GM12864 (cell line): ENCODE data around the gene STRN3.

Experiments used
- DNase-seq: peaks from one replicate; pipeline ENCODE4 v3.0.0-alpha.2; 2011; ENCODE audit warnings: low read depth
- H3K4me3 ChIP-seq: 2 replicates; pipeline ENCODE4 v1.5.1; 2011; ENCODE audit warnings: mild to moderate bottlenecking, low read depth, low read length, control low read depth
- TF ChIP-seq, protein P1 (sequence below): IDR thresholded peaks from 2 replicates; pipeline ENCODE4 v1.5.1; 2011; ENCODE audit warnings: low read depth, mild to moderate bottlenecking, moderate library complexity, low read length, control low read depth, inconsistent platforms; ENCODE audit errors: missing control alignments

Gene STRN3

DNA sequence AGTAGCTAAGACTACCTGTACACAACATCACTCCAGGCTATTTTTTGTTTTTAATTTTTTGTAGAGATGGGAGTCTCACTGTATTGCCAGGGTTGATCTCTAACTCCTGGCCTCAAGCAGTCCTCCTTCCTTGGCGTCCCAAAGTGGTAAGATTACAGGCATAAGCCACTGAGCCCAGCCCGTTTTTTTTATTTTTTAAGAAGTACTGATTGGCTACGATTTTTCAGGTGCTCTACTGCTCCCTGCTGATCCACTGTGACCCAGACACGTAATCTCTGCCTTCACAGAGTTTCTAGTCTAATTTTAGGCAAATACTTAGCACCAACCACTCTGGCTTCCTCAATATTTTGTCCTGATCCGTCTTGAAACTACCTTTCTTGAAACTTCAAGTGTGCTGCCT, 4.3 kb upstream of the STRN3 start:
- DNase-seq: no peak
- TF ChIP-seq, protein P1, sequence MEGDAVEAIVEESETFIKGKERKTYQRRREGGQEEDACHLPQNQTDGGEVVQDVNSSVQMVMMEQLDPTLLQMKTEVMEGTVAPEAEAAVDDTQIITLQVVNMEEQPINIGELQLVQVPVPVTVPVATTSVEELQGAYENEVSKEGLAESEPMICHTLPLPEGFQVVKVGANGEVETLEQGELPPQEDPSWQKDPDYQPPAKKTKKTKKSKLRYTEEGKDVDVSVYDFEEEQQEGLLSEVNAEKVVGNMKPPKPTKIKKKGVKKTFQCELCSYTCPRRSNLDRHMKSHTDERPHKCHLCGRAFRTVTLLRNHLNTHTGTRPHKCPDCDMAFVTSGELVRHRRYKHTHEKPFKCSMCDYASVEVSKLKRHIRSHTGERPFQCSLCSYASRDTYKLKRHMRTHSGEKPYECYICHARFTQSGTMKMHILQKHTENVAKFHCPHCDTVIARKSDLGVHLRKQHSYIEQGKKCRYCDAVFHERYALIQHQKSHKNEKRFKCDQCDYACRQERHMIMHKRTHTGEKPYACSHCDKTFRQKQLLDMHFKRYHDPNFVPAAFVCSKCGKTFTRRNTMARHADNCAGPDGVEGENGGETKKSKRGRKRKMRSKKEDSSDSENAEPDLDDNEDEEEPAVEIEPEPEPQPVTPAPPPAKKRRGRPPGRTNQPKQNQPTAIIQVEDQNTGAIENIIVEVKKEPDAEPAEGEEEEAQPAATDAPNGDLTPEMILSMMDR: no peak
- H3K4me3 ChIP-seq: no peak overlapping the region

DNA sequence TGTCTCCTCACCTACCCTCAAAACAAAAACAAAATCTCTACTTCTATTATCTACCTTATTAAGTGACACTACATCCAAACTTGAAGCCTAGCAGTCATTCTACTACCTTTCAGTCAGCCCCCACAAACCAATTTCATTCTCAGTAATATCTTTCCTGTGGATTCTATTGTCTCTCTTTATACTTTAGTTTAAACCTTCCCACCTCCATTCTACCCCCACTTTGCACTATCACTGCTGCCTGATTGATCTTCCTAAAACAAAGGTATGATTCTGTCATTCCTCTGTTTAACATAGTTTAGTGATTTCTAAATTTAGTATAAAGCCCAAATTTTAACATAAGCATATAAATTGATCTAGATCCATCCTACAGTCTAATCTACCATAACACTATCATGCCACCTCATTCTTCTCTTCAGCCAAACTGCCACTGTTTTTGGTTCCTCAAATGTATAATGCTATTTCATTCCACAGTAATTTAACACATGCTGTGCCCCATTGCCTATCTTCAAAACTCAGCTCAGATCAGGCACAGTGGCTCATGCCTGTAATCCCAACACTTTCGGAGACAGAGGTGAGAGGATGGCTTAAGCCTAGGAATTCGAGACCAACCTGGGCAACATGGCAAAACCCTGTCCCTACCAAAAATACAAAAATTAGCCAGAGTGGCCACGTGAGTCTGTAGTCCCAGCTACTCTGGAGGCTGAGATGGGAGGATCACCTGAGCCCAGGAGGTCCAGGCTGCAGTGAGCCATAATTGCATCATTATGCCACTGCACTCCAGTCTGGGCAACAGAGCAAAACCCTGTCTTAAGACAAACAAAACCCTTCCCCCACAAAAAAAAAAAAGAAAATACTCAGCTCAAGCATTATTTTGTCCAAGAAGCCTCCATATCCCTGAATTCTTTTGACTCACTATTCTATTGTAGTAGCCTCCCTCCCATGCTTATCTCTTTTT, 3.1 kb upstream of the STRN3 start:
- no peak overlapping the region for H3K4me3 ChIP-seq
- no peak for DNase-seq
- TF ChIP-seq, protein P1: no peak

DNA sequence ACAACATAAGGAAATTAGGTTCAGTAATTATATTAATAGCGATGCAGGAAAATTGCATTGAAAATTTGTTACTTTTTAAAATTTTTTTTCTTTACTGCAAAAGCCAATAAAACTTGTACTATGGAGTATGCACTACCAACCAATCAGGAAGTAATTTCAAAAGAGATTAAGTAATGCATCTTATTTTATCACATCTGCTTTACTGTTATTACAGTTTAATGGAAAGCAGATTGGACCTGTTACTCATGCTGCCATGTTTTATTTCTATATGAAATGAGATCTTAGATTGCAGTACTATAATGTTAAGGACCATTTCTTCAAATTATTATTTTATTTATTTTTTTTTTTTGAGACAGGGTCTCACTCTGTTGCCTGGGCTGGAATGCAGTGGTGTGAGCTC, 1.7 kb upstream of the STRN3 start:
- DNase-seq: no peak
- no peak overlapping the region for H3K4me3 ChIP-seq
- TF ChIP-seq, protein P1: no peak

DNA sequence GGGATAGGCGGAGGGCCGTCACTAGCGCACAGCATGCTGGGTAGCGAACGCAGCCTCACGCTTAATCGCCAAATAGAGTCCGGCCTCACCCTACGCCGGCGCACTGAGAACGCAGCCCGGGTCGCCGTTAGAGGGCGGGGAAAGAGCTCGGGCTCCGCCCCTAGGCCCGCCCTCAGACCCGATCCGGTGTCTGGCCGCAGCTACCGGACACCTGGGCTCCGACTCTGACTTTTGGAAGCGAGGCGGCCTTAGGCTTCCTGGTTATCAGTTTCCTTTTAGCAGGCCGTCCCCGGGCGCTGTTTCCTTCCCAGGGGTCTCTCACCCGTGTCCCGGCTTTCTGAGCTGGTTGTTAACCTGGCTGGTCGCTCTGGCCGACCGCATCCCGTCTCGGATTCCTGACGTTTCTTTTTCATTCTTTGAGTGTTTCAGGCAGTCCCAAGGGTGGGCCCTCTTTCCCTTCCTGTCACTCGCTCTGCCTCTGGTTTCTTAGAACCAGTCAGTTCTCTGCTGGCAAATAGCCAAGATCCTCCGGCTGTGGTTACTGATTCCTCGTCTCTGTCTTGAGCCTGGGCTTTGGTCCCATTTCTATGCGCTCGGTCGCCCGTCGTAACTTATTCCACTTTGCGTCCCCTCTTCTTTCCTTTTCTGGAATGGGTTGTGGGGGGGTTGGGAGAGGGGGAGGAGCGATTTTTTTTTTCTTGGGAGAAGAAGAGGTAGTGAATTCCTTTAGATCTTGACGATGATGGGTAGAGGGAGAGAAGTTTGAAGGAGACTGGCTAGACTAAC, 464 bp upstream of the STRN3 start:
- DNase-seq: peak; percentile 86
- H3K4me3 ChIP-seq: peak overlapping the region; percentile 97
- TF ChIP-seq, protein P1: no peak

DNA sequence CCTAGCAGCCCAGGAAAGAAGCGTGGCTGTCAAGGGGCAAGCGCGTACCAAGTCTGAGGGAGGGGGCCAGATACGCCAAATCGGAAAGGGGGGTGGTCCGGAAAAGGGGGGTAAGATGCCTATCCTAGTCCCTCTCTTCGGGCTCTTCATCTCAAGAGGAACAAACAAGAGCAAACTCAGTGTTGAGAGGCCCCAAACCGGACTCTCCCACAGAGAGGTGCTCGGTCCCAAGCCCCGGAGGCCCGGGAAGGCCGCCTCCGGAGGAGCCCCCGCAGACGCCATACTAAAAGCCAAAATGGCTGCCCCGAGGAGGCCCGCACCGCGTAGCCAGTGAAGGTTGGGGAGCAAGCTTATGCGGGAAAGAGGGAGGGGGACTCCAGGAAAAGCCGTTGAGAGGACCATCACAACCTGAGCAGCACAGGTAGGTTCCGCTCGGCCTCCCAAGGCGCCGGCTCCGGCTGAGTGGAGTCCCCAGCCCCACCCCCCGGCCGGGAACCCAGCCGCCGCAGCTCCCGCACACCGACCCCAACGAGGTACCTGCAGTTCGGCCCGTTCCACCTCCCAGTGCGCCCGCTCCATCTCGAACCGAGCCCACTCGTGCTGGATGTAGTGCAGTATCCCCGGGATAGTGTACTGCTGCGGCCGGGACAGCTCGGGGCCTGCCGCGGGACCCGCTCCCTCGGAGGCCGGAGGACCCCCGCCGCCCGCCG, 657 bp downstream of the STRN3 start, which contains the start of gene AP4S1:
Gene AP4S1, plus strand, starts transcription at position 283 of the 710 bp plus-strand sequence. CDS start 40,548 bp downstream, outside the sequence.
- no peak for DNase-seq
- TF ChIP-seq, protein P1: no peak
- H3K4me3 ChIP-seq: peak within 1 kb of the TSS; percentile 97

DNA sequence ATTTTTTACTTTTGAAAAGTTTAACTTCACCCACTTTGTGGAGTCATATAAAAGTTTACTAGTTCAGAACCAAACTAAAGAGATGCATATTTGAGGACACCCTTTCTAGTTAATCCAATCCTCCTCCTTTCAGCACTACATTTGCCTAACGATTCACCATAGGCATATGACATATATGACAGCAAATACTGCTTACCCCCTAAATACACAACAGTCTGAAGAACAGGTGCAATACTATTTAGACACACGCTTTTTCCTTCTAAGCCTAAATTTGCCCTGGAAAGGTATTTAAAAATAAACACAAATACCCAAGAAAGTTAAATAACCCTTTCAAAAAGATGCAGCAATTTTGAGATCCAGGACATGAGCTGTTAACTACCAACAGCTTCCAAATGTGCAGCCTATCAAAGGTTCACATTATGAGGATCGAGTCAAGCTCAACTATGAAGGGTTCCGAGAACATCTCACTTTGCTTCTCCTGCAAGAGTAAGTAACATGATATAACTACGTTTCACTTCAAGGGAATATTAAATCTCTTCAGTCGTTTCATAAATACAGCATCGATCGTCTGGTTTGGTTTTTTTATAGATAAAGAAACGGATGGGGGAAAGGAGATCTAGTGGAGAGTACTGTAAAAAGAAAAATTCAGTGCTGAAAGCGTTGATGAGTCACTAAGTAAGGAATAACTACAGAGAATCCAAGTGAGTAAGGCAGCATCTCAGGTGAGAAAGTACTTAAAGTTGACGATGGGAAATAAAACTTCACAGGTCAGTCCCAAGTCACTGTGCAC, 1.4 kb downstream of the STRN3 start:
- TF ChIP-seq, protein P1: no peak
- H3K4me3 ChIP-seq: peak overlapping the region; percentile 97
- DNase-seq: no peak
